Glutamatergic neuron (in vitro differentiated cells): ENCODE measurements around the gene BDH1. TPM values are rescaled to one million over a fixed set of nuclear protein-coding genes. Genes with fewer than 3 reads are reported as not detected.

Experiments used
- DNase-seq: peaks from one replicate; pipeline ENCODE4 v3.0.0; 2022
- H3K27ac Mint-ChIP-seq: one replicate; pipeline ENCODE4 v1.8.0; 2020; ENCODE audit warnings: mild to moderate bottlenecking, mixed read lengths, inconsistent platforms; ENCODE audit not compliant: unreplicated experiment
- H3K27me3 Mint-ChIP-seq: one replicate; pipeline ENCODE4 v1.8.0; 2020; ENCODE audit warnings: mild to moderate bottlenecking, moderate library complexity, mixed read lengths, inconsistent platforms; ENCODE audit not compliant: unreplicated experiment
- H3K36me3 Mint-ChIP-seq: one replicate; pipeline ENCODE4 v1.8.0; 2020; ENCODE audit warnings: mild to moderate bottlenecking, mixed read lengths, inconsistent platforms; ENCODE audit not compliant: unreplicated experiment
- H3K4me1 Mint-ChIP-seq: one replicate; pipeline ENCODE4 v1.8.0; 2020; ENCODE audit warnings: mild to moderate bottlenecking, low read depth, mixed read lengths, inconsistent platforms; ENCODE audit not compliant: unreplicated experiment
- H3K4me3 Mint-ChIP-seq: one replicate; pipeline ENCODE4 v1.8.0; 2020; ENCODE audit warnings: mild to moderate bottlenecking, mixed read lengths, inconsistent platforms; ENCODE audit not compliant: unreplicated experiment
- H3K9me3 Mint-ChIP-seq: one replicate; pipeline ENCODE4 v1.8.0; 2020; ENCODE audit warnings: mild to moderate bottlenecking, moderate library complexity, mixed read lengths, inconsistent platforms; ENCODE audit not compliant: unreplicated experiment
- total RNA-seq: library from RNA; stranded (reverse); fragmentation: NEBNext Ultra II Directional; extraction: Animal tissue kit (Norgen Biotek cat#: 25700); gene quantifications from one replicate; pipeline ENCODE4 v1.2.1, GENCODE V29; 2021; ENCODE audit not compliant: unreplicated experiment
- TF ChIP-seq, protein P1 (sequence below): fragments of 200-600 bp; sonication (generic); IDR thresholded peaks from one replicate; pipeline ENCODE4 v1.5.0; 2021; ENCODE audit not compliant: partially characterized antibody, unreplicated experiment

BDH1 gene
- total RNA-seq, 1 donor from 2014 or later: 19.4 TPM

DNA sequence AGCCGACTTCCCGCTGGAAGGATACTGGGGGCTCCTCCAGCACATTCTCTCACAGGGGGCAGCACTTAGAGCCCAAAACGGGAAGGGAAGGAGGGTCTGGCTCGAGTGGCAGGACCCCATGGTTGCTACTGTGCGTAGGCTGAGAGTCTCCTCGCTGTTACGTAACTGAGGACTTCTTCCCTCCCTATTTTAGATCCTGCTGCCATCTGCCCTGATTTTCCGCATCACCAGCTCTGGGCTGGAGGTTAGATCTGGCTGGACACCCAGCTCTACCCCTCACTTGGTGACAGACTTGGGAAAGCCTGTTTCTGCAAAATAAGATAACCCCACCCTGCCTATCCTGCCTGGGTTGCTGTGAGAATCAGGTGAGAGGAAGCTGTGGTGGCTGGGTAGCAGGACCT is 47.7 kb downstream of the BDH1 start:
- TF ChIP-seq, protein P1, sequence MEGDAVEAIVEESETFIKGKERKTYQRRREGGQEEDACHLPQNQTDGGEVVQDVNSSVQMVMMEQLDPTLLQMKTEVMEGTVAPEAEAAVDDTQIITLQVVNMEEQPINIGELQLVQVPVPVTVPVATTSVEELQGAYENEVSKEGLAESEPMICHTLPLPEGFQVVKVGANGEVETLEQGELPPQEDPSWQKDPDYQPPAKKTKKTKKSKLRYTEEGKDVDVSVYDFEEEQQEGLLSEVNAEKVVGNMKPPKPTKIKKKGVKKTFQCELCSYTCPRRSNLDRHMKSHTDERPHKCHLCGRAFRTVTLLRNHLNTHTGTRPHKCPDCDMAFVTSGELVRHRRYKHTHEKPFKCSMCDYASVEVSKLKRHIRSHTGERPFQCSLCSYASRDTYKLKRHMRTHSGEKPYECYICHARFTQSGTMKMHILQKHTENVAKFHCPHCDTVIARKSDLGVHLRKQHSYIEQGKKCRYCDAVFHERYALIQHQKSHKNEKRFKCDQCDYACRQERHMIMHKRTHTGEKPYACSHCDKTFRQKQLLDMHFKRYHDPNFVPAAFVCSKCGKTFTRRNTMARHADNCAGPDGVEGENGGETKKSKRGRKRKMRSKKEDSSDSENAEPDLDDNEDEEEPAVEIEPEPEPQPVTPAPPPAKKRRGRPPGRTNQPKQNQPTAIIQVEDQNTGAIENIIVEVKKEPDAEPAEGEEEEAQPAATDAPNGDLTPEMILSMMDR: no peak
- no peak for DNase-seq
- Mint-ChIP-seq H3K27ac (peak overlapping the region; percentile 48), H3K4me1 (peaks cover 37% of the 10 kb centered on the region), H3K27me3 (peaks cover 10% of the 10 kb centered on the region), H3K9me3 (peaks cover 8% of the 10 kb centered on the region), H3K4me3 (no peak overlapping the region), H3K36me3 (no peaks in the 10 kb centered on the region)

DNA sequence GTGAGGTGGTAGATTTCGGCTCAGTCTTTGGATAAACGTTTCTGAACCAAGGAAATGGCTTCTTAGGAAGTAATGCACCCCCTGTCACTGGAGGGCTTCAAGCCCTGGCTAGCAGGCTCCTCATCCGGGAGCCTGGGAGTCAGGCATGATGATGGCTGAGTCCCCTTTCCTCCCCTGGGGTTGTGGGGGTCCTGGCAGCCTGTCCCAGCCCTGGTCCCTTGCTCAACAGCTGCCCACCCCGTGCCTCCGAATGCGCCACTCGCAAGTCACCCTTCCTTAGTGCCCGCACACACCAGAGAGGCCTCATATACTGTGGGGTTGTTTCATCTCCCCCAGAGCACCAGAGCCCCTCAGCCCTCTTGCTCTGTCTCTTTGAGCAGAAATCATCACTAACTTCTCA is 48.2 kb downstream of the BDH1 start:
- TF ChIP-seq, protein P1: no peak
- Mint-ChIP-seq H3K27ac (no peak overlapping the region), H3K4me3 (no peak overlapping the region)

DNA sequence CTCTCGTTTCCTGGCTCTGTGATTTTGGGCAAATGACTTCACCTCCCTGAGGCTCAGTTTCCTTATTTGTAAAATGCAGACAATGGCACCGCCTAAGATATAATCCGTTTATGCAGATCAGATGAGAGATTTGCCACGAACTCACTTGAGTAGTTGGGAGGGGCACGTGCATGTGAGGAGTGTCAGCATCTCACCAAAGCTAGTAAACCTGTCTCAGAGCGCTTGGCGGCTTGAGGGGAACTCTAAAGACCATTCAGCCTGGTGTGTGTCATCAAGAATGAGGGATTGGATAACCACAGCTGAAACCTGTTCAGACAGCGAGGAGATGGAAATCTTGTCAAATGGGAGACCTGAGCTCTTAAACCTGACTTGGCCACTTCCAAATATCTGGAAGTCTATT is 48.7 kb downstream of the BDH1 start:
- Mint-ChIP-seq H3K27ac (peak overlapping the region; percentile 84), H3K4me1 (peaks cover 46% of the 10 kb centered on the region), H3K9me3 (peaks cover 8% of the 10 kb centered on the region), H3K36me3 (no peaks in the 10 kb centered on the region), H3K27me3 (peaks cover 13% of the 10 kb centered on the region), H3K4me3 (peak overlapping the region; percentile 58)
- TF ChIP-seq, protein P1: no peak
- DNase-seq: no peak

More for the DNA sequence above, 48.2 kb downstream of the BDH1 start:
- peaks cover 8% of the 10 kb centered on the region for H3K9me3 Mint-ChIP-seq
- no peak for DNase-seq
- peaks cover 42% of the 10 kb centered on the region for H3K4me1 Mint-ChIP-seq
- H3K27me3 Mint-ChIP-seq: peaks cover 13% of the 10 kb centered on the region
- H3K36me3 Mint-ChIP-seq: no peaks in the 10 kb centered on the region

DNA sequence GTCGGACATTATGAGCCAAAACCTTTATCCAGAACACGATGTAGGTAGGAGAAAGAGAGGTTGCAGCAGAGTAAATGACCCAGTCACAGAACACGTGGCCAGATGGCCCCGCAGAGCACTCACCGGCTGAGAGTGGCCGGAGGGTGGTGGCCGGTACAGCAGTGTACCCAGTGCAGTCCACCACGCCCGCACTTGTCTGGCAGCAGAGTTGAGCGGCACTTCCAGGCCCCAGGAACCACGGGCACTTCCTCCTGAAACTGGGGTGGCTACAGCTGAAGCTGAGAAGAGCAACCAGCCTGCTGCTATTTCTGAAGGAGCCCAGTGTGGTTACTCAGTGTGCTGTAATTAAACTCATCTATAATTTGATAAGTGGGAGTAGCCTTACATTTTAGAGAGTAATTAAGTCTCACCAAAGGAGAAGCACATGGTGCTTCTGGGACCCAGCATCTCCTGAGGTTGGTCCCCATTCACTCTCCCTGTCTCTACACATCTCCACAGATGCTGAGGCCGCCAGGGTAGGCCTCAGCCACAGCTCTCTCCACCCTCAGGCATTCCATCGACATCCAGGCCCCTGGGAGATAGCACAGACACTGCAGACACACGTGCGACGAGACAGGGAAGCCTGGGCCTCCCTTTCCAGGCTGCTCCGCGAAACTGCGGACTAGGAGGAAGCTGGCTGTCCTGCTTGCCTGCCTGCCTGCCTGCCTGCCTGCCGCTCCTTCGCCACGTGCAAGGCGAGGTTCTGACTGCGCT is 49.8 kb downstream of the BDH1 start:
- TF ChIP-seq, protein P1: no peak
- peak; percentile 70 for DNase-seq
- H3K4me3 Mint-ChIP-seq: peak overlapping the region; percentile 28
- H3K27ac Mint-ChIP-seq: peak overlapping the region; percentile 40
- peaks cover 9% of the 10 kb centered on the region for H3K27me3 Mint-ChIP-seq
- peaks cover 46% of the 10 kb centered on the region for H3K4me1 Mint-ChIP-seq
- H3K9me3 Mint-ChIP-seq: peaks cover 8% of the 10 kb centered on the region
- H3K36me3 Mint-ChIP-seq: no peaks in the 10 kb centered on the region

DNA sequence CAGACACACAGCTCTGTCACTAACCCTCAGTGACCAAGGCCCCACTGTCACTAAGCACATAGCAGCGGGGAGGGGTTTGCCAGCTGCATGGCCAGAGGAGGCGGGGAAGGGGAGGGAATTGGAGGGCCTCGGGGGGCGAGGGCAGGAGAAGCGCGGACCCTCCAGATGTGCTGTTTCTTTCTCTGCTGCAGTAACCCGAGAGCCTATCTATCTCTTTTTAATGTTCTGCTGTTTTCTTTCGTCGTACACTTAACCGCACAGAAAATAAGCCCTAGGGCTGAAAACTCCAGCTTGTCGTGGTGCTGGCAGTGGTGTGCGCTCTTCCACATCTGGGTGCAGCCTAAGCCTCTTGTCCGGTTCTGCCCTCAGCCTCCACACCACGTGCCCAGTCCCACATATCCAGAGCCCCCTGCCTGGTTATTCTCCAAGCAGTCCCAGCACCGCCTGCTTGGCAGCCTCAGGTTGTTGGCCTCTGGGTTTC is 51.1 kb downstream of the BDH1 start:
- Mint-ChIP-seq H3K4me3 (peak overlapping the region; percentile 23), H3K36me3 (no peaks in the 10 kb centered on the region), H3K9me3 (peaks cover 9% of the 10 kb centered on the region), H3K27me3 (peaks cover 7% of the 10 kb centered on the region), H3K4me1 (peaks cover 45% of the 10 kb centered on the region), H3K27ac (no peak overlapping the region)
- DNase-seq: no peak
- TF ChIP-seq, protein P1: no peak
